Esophagus mucosa (tissue), 1 donor: ENCODE results near the gene GRB10. TPM values are rescaled to one million over a fixed set of nuclear protein-coding genes. Genes with fewer than 3 reads are reported as not detected.

Experiments
- ATAC-seq: fragments of 200-7000 bp; cut with Tn5 transposase; one replicate; pipeline ENCODE4 v1.9.1; 2020
- total RNA-seq: library from RNA; stranded (reverse); gene quantifications from one replicate; pipeline ENCODE4 v1.2.4, GENCODE V29; 2023
- donor health status: DM: yes; HTN: yes; CAD: no.

Gene GRB10
- total RNA-seq, 1 donor from 2014 or later, result 14.2 TPM

- no peak for ATAC-seq
Measured at GRCh38 chr7:50652400-50653125, 130.1 kb downstream of the GRB10 start.

- no peak for ATAC-seq
Measured at GRCh38 chr7:50651271-50651989, 131.3 kb downstream of the GRB10 start.

- ATAC-seq, result no peak
Measured at GRCh38 chr7:50650057-50650664, 132.5 kb downstream of the GRB10 start.

GRCh38 chr7:50649259-50649885 is 133.3 kb downstream of the GRB10 start:
- no peak for ATAC-seq

GRCh38 chr7:50648570-50649169 is 134.0 kb downstream of the GRB10 start:
- no peak for ATAC-seq

- ATAC-seq, result no peak
Measured at GRCh38 chr7:50648076-50648475, 134.6 kb downstream of the GRB10 start.

GRCh38 chr7:50647286-50647980 is 135.3 kb downstream of the GRB10 start:
- ATAC-seq, result no peak

GRCh38 chr7:50646069-50646468 is 136.6 kb downstream of the GRB10 start:
- ATAC-seq, result no peak

- ATAC-seq, result no peak
Measured at GRCh38 chr7:50645186-50645585, 137.5 kb downstream of the GRB10 start.

GRCh38 chr7:50644586-50644985 is 138.1 kb downstream of the GRB10 start:
- ATAC-seq, result no peak

GRCh38 chr7:50644114-50644513 is 138.6 kb downstream of the GRB10 start:
- ATAC-seq, result no peak

- ATAC-seq, result no peak
Measured at GRCh38 chr7:50641442-50642405, 141.0 kb downstream of the GRB10 start.

- ATAC-seq, result no peak
Measured at GRCh38 chr7:50640779-50641178, 141.9 kb downstream of the GRB10 start.

GRCh38 chr7:50640256-50640655 is 142.4 kb downstream of the GRB10 start:
- no peak for ATAC-seq

- no peak for ATAC-seq
Measured at GRCh38 chr7:50637725-50638643, 144.7 kb downstream of the GRB10 start.

- no peak for ATAC-seq
Measured at GRCh38 chr7:50634378-50634777, 148.3 kb downstream of the GRB10 start.

GRCh38 chr7:50633414-50633710 is 149.3 kb downstream of the GRB10 start:
- ATAC-seq, result no peak

- ATAC-seq, result peak; percentile 75
Measured at GRCh38 chr7:50632561-50633413, 149.9 kb downstream of the GRB10 start.

GRCh38 chr7:50631639-50632038 is 151.1 kb downstream of the GRB10 start:
- ATAC-seq, result no peak
